Measurements from ENCODE around the gene TTC4. TPM values are rescaled to one million over a fixed set of nuclear protein-coding genes. Genes with fewer than 3 reads are reported as not detected.

TTC4 gene
- total and polyA plus RNA-seq, 2 of the 4 experiments (the other 2 are of a cell fraction): 21.6 to 27.1 TPM

DNA sequence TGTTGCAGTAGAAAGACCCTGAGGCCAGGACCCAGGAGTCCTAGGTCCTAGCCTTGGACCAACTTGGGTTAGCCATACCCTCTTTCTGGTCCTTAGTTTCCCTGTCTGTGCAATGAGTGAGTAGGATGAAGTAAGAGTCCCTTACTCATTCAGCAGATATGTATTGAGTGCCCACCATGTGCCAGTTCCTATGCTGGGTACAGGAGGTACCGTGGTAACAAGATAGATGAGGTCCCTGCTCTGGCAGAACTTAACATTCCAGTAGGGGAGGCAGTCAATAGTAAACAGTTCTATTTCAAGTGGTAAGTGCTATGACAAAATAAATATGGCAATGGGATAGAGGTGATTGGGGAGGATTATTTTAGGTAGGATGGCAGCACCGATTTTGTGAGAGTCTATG, 66.9 kb downstream of the TTC4 start:
- H3K4ac ChIP-seq (ENCODE audit: low read depth, low read length): no peak overlapping the region
- TF ChIP-seq CHD1 (IDR thresholded peaks at IDR 0.05; ENCODE audit: low read depth, low read length) (no peak), FOS (IDR thresholded peaks at IDR 0.05; ENCODE audit: low read depth, low read length) (no peak), RAD21 (IDR thresholded peaks at IDR 0.05; ENCODE audit: low read length) (no peak), MXI1 (IDR thresholded peaks at IDR 0.05; ENCODE audit: borderline replicate concordance, low read depth, low read length) (no peak), RFX5 (IDR thresholded peaks at IDR 0.05; ENCODE audit: low read depth, low read length) (no peak), MAFK (IDR thresholded peaks at IDR 0.05; ENCODE audit: low read depth, low read length) (no peak), NFE2L2 (IDR thresholded peaks at IDR 0.05; ENCODE audit: low read depth, low read length) (no peak), BHLHE40 (IDR thresholded peaks at IDR 0.05; ENCODE audit: low read depth, low read length) (no peak)
- TF ChIP-seq, protein P1, sequence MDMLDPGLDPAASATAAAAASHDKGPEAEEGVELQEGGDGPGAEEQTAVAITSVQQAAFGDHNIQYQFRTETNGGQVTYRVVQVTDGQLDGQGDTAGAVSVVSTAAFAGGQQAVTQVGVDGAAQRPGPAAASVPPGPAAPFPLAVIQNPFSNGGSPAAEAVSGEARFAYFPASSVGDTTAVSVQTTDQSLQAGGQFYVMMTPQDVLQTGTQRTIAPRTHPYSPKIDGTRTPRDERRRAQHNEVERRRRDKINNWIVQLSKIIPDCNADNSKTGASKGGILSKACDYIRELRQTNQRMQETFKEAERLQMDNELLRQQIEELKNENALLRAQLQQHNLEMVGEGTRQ (IDR thresholded peaks at IDR 0.05; ENCODE audit: low read depth, low read length): no peak
- TF ChIP-seq, protein P2, sequence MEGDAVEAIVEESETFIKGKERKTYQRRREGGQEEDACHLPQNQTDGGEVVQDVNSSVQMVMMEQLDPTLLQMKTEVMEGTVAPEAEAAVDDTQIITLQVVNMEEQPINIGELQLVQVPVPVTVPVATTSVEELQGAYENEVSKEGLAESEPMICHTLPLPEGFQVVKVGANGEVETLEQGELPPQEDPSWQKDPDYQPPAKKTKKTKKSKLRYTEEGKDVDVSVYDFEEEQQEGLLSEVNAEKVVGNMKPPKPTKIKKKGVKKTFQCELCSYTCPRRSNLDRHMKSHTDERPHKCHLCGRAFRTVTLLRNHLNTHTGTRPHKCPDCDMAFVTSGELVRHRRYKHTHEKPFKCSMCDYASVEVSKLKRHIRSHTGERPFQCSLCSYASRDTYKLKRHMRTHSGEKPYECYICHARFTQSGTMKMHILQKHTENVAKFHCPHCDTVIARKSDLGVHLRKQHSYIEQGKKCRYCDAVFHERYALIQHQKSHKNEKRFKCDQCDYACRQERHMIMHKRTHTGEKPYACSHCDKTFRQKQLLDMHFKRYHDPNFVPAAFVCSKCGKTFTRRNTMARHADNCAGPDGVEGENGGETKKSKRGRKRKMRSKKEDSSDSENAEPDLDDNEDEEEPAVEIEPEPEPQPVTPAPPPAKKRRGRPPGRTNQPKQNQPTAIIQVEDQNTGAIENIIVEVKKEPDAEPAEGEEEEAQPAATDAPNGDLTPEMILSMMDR (conservative IDR thresholded peaks at IDR 0.05; ENCODE audit: low read depth, low read length): no peak
- TF ChIP-seq, protein P3, sequence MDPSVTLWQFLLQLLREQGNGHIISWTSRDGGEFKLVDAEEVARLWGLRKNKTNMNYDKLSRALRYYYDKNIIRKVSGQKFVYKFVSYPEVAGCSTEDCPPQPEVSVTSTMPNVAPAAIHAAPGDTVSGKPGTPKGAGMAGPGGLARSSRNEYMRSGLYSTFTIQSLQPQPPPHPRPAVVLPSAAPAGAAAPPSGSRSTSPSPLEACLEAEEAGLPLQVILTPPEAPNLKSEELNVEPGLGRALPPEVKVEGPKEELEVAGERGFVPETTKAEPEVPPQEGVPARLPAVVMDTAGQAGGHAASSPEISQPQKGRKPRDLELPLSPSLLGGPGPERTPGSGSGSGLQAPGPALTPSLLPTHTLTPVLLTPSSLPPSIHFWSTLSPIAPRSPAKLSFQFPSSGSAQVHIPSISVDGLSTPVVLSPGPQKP (IDR thresholded peaks at IDR 0.05; ENCODE audit: borderline replicate concordance, low read depth, low read length): no peak
- no peaks in the 10 kb centered on the region for H4K20me1 ChIP-seq (ENCODE audit: insufficient read depth, low read length)
- no peak overlapping the region for H2BK15ac ChIP-seq (ENCODE audit: low read depth, low read length)
- peaks cover 73% of the 10 kb centered on the region for H3K27me3 ChIP-seq (ENCODE audit: control insufficient read depth, insufficient read depth, low read length)
- no peak overlapping the region for H2BK20ac ChIP-seq (ENCODE audit: low read depth, low read length)
- no peak for DNase-seq
- dilution Hi-C loops (cut with HindIII; ENCODE audit: low sequenced_read_pairs, unreplicated experiment) (no loop called here), intact Hi-C loops (cut with micrococcal nuclease) (no loop called here), in situ Hi-C loops (cut with MboI; ENCODE audit: low sequenced_read_pairs) (loop anchor here (25.0 kb wide), 1 partner anchor 920 kb away; no protein-coding TSS in a partner anchor)
- no peak overlapping the region for H2AK9ac ChIP-seq (replicated peaks; ENCODE audit: low read depth, low read length, poor library complexity)
- BruUV-seq (replicated peaks): no TSS peak
- H3K79me1 ChIP-seq (ENCODE audit: low read depth in 1 of 2, low read length in 2 of 2): no peaks in the 10 kb centered on the region
- no peak overlapping the region for H3K4me2 ChIP-seq (ENCODE audit: low read depth, low read length)
- H3K18ac ChIP-seq (ENCODE audit: low read depth, low read length): no peak overlapping the region
- ChIA-PET POLR2A (ENCODE audit: unreplicated experiment) (no interaction called here), CTCF (no interaction called here)
- ATAC-seq (ENCODE audit: low read depth): no peak
- H3K9me3 ChIP-seq (ENCODE audit: control insufficient read depth, insufficient read depth, low read length): no peaks in the 10 kb centered on the region
- no peak overlapping the region for H2AK5ac ChIP-seq (ENCODE audit: low read depth, low read length)
- H2AFZ ChIP-seq (replicated peaks; ENCODE audit: low read length, poor library complexity): no peak overlapping the region
- no peak overlapping the region for H3K14ac ChIP-seq (replicated peaks; ENCODE audit: low read depth, low read length)
- H2BK5ac ChIP-seq (ENCODE audit: low read depth, low read length, poor library complexity, severe bottlenecking): no peak overlapping the region
- no peak overlapping the region for H4K5ac ChIP-seq (ENCODE audit: low read depth, low read length)
- no peak overlapping the region for H3K23ac ChIP-seq (ENCODE audit: low read depth, low read length)
- H3K36me3 ChIP-seq (ENCODE audit: control insufficient read depth, insufficient read depth, low read length): no peaks in the 10 kb centered on the region
- H3K27ac ChIP-seq (ENCODE audit: insufficient read depth, low read length): no peak overlapping the region
- H3K4me3 ChIP-seq (ENCODE audit: insufficient read depth, low read depth, low read length): no peak overlapping the region
- H4K8ac ChIP-seq (ENCODE audit: low read depth in 2 of 2, low read length in 2 of 2): no peak overlapping the region
- no peaks in the 10 kb centered on the region; the same call in 1 of the 2 replicates for H3K4me1 ChIP-seq (ENCODE audit: control insufficient read depth, insufficient read depth, low read length)
- H4K91ac ChIP-seq (ENCODE audit: insufficient read depth, low read depth, low read length): no peak overlapping the region
- H2BK120ac ChIP-seq (ENCODE audit: low read depth, low read length): no peak overlapping the region
- WGBS, 2 experiments (ENCODE audit: extremely low coverage in 2 of 2, insufficient read length in 1 of 2): no CpG with 5 or more reads among the region's 2 CpGs
- H3K9me1 ChIP-seq (ENCODE audit: insufficient read depth, low read length): no peaks in the 10 kb centered on the region
- H3K56ac ChIP-seq (ENCODE audit: extremely low read depth, insufficient read depth, low read length): no peak overlapping the region
- no peak overlapping the region for H3K9ac ChIP-seq (ENCODE audit: low read depth, low read length)

Measured in IMR-90 (cell line).